Measurements from ENCODE around the gene PTH2.
A peak's percentile ranks its signal among the peaks of the same experiment; 100 is the strongest.

Gene PTH2

DNA sequence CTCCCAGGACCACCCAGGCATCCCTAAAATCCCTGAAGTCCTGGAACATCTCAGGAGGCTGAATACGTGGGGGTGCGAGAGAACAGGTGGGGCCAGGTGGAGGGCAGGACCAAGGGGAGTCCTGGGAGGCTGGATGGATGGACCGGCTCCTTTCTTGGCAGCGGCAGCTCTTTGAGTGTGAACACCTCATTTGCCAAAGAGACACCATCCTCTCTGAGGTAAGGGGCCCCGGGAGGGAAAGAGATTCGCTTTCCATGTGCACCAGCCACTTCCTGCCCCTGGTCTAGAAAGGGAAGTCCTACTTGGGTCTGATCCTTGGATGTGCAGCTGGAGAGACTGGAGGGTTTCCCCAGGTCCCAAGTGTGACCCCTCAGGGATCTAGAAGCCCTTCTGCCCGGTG, 16.2 kb downstream of the PTH2 start:
- in situ Hi-C loops (cut with HindIII; ENCODE audit: low sequenced_read_pairs), result no loop called here
- DNase-seq (ENCODE audit: low read depth, low spot score), result no peak
- TF ChIP-seq CTCF (IDR thresholded peaks at IDR 0.05; ENCODE audit: low read depth, low read length), result no peak
- H3K4me3 ChIP-seq (ENCODE audit: low read depth, low read length), result no peak overlapping the region

DNA sequence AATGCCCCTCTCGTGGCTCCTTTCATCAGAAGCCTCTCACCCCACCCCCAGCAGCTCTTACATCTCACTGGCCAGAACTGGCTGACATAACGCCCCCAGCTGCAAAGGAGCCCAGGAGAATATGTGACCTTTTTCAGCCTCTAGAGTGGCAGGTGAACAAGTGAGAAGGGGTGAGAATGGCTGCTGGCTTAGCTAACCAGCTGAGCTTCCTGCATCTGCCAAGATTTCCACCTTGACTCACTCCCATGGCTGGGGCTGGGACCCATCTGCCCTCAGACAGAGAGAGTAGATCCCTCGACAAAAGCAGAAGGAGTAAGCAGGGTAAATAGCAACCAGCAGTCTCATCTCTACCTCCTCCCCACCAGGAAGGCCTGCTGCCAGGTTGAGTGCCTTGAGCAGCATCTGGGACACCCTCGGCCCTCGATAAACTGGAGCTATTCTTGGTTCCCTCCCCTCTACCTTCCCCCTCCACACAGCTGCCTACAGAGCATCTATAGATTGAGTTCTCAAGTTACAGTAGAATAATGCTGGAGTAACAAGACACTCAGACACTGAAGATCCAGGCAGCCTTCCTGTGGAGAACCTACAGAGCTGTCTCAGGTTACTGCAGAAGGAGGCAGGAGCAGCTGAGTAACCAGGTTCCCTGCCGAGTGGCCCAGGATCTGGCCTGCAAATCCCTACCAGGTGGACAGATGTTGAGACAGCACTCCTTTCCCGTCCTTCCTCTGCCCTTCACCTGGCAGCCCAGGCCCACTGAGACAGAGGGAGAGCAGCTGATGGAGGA, 19.6 kb downstream of the PTH2 start:
- peak; percentile 80 for DNase-seq (ENCODE audit: low read depth, low spot score)
- in situ Hi-C loops (cut with HindIII; ENCODE audit: low sequenced_read_pairs), result no loop called here
- no peak overlapping the region for H3K4me3 ChIP-seq (ENCODE audit: low read depth, low read length)
- no peak for TF ChIP-seq CTCF (IDR thresholded peaks at IDR 0.05; ENCODE audit: low read depth, low read length)

DNA sequence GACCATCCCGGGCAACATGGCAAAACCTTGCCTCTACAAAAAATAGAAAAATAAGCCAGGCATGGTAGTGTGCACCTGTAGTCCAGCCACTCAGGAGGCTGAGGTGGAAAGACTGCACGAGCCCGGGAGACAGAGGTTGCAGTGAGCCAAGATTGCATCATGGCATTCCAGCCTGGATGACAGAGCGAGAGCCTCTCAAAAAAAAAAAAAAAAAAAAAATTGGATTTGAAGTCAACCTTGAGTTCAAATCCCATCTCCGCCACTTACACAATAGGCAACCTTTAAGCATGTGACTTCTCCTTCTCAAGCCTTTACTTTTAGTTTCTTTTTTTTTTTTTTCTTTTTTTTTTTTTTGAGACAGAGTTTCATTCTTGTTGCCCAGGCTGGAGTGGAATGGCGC, 23.2 kb downstream of the PTH2 start:
- DNase-seq (ENCODE audit: low read depth, low spot score), result no peak
- in situ Hi-C loops (cut with HindIII; ENCODE audit: low sequenced_read_pairs), result no loop called here
- no peak for TF ChIP-seq CTCF (IDR thresholded peaks at IDR 0.05; ENCODE audit: low read depth, low read length)
- no peak overlapping the region for H3K4me3 ChIP-seq (ENCODE audit: low read depth, low read length)

GRCh38 chr19:49398931-49399330, 24.3 kb downstream of the PTH2 start:
- H3K4me3 ChIP-seq (ENCODE audit: low read depth, low read length), result no peak overlapping the region
- no peak for DNase-seq (ENCODE audit: low read depth, low spot score)
- no peak for TF ChIP-seq CTCF (IDR thresholded peaks at IDR 0.05; ENCODE audit: low read depth, low read length)
- in situ Hi-C loops (cut with HindIII; ENCODE audit: low sequenced_read_pairs), result no loop called here

- in situ Hi-C loops (cut with HindIII; ENCODE audit: low sequenced_read_pairs), result no loop called here
- H3K4me3 ChIP-seq (ENCODE audit: low read depth, low read length), result no peak overlapping the region
- no peak for DNase-seq (ENCODE audit: low read depth, low spot score)
- no peak for TF ChIP-seq CTCF (IDR thresholded peaks at IDR 0.05; ENCODE audit: low read depth, low read length)
Measured at GRCh38 chr19:49398001-49398615, 25.1 kb downstream of the PTH2 start.

DNA sequence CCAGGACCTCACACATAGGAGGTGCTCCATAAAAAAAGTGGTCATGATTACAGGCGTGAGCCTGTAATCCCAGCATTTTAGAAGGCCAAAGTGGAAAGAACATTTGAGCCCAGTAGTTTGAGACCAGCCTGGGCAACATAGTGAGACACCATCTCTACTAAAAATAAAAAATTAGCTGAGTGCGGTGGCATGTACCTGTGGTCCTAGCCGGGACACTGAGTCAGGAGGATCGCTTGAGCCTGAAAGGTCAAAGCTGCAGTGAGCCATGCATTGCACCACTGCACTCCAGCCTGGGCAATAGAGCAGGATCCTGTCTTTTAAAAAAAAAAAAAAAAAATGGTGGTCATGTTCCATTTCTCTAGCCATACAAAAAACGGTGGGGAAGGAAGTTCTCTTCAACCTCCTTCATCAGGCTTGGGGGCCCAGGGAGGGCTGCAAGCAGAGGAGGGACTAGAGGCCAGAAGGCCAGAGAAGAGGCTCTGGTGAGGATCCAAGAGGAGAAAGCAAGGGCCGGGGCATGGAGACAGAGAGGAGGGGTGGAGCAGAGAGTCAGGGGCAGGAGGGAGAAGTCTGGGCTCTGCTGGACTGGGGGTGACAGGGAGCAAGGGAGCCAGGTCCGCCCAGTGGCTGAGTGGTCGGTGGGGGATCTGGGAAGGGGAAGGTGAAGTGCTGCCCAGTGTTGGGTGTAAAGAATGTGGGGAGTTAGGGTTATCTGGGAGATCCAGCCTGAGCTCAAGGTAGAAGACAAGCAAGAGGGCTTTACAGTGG, 26.3 kb downstream of the PTH2 start:
- no peak for DNase-seq (ENCODE audit: low read depth, low spot score)
- TF ChIP-seq CTCF (IDR thresholded peaks at IDR 0.05; ENCODE audit: low read depth, low read length), result no peak
- H3K4me3 ChIP-seq (ENCODE audit: low read depth, low read length), result no peak overlapping the region
- in situ Hi-C loops (cut with HindIII; ENCODE audit: low sequenced_read_pairs), result no loop called here
